Stimulated activated CD4-positive, alpha-beta T cell treated with anti-CD3 and anti-CD28 coated beads, Interleukin-2, amount 100 ng/mL, for 4 hours (primary cell): ENCODE data around the gene ESPL1.

Experiments
- DNase-seq: peaks from one replicate; pipeline ENCODE4 v3.0.0-alpha.2; 2020; ENCODE audit warnings: low read depth

The ESPL1 gene

DNA sequence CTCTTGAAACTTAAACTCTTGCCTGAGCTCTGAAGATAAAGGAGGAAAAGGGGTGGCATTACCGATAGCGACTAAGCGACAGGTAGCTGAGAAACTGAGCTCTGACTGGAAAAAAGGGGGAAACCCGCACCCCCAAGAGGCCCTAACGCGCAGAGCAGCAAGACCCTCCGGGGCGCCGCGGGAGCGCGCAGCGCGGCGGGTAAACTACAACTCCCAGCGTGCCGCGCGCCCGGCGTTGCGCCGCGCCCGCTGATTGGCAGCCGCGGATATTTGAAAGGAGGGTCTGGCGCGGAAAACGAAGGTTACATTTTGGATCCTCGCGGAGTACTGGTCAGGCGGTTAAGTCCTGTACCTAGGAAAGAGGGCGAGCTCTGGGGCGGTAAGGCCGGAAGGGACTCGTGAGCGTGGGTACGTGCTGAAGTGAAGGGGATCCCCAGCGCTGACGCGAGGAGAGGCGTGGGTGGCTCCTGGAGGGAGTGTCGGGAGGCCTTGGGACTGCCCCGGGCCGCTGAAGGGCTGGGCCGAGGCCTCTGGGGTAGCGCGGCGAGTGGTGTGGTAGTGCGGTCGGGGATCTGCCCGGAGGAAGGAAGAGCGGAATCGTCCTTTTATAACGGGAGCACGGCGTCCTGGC, at the start of gene ESPL1:
TSS of gene ESPL1 (plus strand) at position 301 of the 631 bp plus-strand sequence. CDS start 468 bp downstream, outside the sequence.
- DNase-seq: peak; percentile 74

DNA sequence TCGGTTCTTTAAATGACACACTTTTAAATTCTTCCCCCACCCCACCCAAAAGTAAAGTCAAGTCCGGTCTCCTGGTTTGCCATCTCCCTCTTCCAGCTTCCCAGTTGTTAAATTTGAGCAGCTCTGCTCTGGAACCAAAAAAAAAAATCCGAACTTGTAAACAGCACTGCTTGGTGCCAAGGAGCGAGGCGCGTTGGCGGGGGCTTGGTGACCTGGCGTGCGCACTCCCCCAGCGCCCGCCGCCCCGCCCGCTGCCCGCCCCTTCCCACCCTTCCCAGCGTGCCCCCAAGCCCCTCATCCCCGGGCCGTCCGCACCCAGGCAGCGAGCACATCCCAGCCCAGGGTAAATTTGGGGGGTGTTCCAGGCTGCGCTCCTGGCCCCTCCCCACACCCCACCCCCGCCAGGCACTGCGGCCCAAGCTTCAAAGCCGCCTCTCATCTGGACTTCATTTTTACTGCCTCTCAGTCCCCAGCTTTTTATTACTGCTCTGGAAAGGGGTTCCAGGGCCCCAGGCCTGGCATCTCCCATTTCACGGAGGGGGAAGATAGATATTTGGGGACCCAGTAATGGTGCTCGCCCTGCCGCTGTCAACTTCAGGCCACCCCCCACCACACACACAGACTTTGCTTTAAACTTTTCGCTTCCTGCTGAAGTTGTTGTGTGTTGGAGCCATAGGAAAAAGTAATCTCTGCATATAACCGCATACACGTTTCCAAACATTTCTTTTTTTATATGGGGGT, 49.4 kb upstream of the ESPL1 start:
- no peak for DNase-seq

DNA sequence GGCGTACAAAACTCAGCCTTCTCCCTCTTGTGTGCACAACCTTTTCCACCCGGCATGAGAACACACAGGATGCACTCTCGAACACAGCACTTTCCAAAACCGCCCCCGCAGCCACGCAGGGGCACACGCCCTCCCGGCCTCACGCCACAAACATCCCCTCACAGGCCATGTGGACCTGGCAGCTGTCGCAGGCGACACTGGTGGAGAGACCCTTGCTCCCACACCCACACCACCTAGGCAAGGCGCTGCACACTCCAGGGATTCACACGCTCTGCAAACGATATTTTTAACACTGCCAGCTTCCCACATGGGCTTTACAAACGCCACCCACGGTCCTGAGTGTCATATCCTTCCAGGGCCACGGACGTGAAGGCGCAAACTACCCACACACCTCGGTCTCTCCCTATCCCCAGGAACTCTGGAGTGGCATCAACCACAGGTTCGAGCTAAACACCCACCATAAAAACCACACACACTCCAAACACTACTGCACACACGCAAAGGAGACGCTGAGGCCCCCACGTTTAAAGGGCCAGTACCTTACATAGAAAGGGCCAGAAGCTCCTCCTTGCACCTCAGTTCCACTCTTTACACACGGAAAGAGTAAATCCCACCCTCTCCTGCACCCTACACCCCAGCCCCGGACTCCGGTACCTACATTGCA, 48.7 kb upstream of the ESPL1 start:
- DNase-seq: peak; percentile 58

DNA sequence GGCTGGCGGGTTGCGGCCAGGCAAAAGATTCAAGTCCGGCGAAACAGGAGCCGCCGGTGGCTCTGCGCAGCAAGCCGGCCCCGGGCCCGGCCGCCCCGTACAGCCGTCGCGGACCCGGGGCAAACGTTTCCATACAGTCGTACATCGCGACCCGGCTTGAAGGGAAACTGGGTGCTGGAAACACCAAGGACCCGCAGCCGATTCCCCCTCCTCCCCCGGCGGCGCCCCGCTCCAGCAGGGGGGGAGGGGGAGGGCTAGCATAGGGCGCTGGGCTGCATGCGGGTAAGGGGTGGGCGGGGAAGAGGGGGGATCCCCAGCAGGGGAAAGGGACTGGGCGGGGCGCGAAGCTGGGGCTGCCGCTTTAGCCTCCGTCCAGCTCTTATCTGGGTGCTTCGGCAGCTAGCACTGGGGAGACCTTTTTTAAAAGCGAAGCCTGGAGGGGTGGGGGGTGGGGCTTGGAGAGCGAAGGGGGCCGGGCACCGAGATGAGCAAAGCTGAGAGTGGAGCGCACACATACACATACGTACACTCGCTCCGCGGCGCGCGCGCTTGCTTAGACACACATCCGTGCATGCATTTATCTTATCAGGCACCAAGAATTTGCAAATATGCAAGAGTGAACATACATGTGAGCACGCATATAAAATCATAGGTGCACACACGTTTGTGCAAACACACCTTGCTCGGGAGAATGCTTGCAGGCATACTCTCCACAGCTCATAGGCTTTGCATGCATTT, 48.0 kb upstream of the ESPL1 start:
- DNase-seq: peak; percentile 55

DNA sequence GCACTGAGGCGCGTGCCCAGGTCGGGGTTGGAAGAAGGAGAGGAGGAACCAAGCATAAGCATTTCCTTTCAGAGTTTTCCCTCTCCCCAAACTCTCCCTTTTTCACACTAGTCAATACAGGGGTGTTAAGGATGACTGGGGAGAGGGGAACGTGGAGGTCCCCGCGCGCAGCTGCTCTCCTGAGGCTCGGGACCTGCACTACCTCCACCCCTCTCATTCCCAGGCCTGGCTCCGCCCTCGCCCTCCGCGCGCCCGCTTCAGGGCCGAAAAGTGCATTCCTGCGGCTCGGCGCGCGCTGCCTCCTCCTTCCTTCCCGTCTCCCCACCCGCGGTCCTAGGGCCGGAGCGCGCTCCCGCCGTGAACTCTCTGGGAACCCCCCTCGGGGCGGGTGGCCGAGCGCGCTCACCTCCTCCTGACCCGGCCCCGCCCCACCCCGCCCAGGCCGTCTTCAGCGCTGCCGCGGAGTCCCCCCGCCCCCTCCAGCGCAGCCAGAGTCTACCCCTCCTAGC, 47.4 kb upstream of the ESPL1 start:
- DNase-seq: peak; percentile 53

DNA sequence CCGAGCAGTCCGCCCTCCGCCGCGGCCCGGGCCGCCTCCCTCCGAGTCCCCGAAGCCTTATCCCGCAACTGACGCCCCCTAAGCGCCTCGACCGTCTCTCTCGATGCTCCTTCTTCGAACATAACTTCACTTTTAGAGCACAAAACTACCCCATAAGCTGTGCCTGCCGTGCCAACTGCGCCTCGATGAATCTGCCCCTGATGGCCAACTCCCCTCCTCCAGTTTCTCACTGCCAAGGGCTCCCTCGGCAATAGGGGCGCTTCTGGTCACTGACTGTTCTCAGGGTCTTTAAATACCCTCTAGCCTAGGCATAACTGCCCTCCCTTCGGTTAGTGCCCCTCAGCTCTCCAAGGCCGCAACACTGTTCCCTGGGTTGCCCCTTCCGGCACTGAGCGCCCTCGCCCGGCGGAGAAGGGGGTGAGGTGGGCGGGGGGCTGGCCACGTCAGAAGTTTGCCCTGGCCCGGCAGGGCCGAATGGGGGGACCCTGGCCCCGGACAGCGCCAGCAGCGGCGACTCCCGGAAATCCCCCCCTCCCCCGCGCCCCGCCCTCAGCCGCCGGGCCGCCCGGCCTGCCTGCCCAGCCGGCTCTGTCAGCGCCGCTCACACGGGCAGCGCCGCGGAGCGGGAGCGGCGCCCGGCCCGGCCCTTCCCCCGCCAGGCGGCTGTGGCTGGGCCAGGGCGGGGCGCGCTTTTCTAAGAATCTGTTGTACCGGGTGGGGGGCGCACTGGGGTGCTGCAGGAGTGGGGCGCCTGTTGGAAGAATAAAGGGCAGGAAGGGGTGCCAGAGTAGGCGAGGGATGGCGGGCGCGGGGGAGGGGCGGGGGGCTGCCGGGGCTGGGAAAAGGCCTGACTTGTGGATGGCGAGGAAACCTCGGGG, 46.7 kb upstream of the ESPL1 start:
- no peak for DNase-seq

DNA sequence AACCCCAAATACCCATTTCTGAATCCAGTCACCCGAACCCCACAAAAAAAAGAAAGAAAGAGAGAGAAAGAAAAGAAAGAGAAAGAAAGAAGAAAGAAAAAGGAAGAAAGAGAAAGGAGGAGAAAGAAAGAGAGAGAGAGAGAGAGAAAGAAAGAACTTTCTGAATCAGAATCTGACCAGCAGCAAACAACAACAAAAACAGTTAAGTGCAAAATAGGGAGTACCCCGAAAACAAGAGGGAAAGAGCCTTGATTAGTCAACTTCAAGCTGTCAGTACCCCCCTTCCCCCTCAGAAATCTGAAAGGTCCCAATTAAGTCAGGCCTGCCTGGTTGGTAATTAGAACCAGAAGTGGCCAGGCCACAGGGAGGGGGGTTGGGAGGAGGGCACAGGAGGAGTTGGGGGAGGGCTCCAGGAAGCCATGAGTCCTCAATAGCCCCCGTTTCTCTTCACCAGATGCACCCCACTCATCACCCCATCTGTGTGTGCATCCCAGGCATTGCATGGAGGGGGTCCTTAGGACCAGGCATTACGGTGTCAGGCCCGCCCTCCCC, 45.9 kb upstream of the ESPL1 start:
- DNase-seq: no peak

DNA sequence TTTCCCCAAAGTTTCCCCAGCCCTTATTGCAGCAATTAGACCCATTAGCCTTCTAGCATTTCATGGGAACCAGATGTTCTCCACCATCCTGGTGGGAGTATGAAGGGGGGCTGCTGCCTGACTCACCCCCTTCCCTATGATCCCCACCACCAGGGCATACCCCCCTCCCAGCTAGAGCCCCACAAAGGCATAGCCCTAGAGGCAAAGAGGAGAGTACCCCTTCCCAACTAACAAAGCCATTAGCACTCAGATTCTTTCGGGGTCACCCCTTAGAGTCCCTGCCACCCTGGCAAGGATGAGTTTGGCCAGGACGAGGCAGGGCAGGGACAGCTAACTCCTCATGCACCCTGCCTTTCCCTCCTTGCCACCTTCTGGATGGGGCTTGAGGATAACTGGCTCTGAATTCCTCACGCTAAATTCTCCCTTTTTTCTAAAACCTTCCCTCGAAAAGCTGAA, 45.3 kb upstream of the ESPL1 start:
- DNase-seq: no peak

DNA sequence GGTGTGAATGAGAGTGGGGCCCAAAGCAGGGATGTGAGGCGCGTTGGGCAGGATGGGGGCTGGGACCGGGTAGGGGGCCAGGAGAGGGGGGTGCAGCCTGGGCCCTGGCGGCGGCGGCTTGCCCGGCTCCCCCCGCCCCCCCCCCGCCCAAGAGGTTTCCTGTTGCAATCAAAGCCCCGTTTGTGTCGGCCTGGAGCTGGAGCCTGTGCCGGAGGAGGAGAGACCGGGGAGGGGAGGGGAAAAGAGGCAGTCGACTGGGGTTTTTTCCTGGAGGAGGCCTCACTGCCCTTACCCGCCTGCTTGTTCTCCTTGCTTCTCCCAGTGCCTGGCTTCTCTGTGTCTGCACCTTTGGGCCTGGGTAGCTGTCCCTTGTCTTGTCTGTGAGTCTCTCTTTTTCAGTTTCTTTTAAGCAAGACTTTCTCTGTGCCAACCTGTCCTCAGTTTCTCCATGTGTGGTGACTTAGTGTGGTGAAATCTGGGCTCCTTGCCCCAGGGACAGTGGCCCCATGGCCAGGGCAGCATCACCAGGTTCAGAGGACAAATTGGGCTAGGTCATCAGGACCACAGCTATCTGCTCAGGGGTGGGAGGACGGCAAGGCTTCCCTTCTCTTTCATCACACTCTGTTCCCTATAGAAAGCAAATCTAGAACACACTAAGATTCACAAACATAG, 44.6 kb upstream of the ESPL1 start:
- DNase-seq: no peak

DNA sequence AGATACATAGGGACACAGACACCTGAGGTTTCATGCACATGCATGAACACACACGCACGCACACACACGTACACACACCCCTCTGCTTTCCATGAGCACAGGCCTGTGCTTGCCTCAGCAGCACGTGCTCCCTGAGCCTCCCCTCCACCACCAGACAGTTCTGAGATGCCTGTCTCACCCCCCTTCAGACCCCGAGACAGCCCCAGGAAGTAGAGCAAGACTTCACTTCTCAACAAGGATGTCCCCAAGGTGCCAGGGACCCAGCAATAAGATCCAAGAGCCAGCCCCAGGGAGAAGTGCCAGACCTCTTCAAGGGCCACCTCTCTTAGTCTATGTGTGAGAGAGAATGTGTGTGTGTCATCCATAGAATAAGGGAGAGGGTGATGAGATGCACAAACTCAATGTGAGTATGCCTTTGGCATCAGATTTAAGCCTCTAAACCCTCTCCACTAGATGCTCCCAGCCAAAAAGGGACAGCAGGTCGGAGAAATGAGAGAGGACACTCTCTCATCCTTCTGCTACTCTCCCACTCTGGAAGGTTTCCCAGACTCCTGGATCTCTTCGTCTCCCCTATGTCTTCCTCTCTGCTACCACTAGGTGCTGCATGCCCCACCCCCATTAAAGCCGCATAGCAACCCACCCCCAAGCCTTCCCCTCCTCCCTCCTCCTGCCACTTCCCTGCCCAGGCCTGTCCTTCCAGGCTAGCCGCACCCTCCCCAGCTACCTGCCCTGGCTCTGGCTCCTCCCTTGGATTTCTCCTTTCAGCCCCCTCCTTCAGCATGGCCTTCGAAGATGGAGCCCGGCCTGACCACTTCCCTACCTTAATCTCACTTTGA, 43.8 kb upstream of the ESPL1 start:
- no peak for DNase-seq

DNA sequence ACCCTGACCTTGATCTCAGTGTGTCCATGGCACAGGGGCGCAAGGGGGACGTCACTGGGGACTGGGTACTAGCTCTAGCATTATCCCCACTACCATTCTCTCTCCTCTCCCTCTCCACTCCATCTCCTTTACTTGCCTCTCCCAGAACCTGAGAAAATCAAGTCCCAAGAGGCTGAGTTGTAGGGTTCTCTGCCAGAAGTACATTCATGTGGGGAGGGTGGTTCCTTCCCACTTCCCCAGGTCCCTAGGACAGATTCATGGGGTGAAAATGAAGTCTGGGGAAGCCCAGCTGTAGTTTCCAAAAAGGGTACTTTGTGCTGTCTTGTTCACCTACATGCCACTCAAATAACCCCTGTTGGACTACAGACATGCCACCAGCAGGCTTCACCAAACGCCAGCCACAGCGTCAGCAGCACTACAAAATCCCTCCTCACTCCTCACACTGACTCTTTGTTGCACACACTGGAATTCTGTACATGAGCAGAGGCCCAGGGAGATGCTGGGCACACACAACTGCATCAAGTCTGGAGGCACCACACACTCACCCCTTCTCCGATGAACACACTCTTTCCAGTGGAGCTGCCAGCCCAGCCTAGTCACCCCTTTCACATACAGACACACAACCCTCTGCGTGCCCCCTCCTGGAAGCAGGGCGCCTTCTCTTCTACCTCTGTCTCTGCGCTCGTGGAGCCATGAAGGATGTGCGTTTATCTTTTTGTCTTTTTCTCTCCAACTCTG, 43.0 kb upstream of the ESPL1 start:
- no peak for DNase-seq

DNA sequence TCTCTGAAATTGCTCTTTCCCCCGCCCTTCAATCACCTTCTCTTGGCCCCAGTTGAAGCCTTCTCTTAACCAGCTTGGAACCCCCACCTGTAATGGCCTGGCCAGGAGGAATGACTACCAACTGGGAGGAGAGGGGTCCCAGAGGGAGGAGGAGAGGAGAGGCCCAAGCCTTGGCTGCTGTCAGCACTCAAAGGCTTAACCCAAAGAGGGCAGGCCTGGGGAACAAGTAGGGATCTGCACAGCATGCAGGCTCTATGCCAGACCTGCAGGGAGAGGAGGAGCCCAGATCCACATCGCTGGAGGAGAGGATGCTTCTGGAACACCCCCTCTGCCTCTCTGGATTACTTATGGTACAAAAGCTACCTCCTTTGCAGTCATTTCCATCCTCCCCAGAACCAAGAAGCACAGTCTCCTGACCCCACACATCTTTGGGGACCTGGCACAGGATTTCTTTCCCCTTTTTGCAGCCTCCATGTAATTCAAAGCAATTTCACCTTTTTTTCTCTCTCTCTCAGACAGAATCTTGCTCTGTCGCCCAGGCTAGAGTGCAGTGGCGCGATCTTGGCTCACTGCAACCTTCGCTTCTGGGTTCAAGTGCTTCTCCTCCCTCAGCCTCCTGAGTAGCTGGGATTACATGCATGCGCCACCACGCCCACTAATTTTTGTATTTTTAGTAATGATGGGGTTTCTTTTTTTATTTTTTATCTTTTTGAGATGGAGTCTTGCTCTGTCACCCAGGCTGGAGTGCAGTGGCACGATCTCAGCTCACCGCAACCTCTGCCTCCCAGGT, 42.3 kb upstream of the ESPL1 start:
- DNase-seq: no peak

DNA sequence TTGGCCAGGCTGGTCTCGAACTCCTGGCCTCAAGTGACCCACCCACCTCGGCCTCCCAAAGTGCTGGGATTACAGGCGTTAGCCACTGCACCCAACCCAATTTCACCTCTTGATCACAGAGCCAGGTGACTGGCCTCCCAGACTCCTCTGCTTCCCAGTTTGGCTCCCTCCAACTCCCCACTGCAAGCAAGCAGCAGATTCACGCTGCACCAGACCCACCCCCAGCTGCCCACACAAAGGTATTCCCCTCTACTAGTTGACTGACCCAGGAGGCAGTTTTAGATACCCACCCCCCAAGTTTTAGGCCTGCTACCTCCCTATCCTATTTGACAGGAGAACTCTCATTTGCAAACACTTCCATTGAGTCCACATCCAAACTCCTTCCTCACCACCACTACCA, 41.3 kb upstream of the ESPL1 start:
- no peak for DNase-seq

DNA sequence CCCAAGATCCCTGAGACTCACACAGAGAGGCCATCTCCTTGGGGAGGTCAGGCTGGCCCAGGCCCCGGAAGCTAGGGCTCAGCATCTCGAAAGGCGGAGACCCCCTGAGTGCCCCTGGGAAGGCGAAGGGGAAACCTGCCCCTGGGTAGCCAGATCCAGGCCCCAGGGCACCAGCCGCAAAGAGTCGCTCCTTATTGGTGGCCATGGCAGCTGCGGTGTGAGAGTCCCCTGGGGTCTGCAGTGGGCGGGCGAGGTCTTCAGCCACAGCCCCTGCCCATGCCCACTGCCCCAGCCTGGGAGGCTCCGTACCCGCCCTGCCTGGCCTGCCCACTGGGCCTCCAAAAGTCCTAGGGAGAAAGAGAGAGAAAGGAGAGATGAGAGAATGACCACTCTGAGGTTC, 40.8 kb upstream of the ESPL1 start:
- DNase-seq: no peak

DNA sequence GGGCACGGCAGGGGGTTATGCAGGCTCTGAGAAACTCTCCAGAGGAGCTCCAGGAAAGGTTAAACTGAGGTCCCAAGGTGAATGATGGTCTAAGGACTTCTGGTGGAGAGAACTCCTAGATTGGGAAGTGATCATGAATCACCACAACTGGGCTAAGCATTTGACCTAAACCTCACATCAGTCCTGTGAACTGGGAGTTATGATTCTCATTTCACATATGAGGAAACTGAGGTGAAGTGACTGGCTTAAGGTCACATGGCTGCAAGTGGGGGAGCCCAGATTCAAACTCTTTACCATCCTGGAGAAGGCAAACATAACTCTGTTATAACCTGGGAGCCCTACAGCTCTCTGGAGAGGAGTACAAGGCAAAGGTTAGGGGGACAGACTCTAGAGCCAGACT, 40.3 kb upstream of the ESPL1 start:
- no peak for DNase-seq

DNA sequence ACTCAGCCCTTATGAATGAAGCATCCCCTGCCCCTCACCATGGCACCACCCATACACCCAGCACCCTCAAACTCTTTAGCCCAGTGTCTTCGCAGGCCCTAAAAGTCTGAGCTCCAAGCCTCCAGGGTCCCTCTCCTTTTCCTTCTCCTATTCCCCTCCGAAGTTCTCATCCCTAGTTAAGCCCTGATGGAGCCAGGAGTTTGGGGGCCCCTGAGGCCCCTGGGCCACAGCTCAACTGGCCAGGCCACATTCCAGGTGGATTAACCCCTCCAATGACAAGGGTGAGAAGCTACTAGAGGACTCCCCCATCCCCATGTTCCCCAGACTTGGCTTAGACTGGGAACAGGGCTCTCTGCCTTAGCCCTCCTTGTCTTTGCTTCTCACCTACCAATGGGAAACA, 38.6 kb upstream of the ESPL1 start:
- DNase-seq: no peak

DNA sequence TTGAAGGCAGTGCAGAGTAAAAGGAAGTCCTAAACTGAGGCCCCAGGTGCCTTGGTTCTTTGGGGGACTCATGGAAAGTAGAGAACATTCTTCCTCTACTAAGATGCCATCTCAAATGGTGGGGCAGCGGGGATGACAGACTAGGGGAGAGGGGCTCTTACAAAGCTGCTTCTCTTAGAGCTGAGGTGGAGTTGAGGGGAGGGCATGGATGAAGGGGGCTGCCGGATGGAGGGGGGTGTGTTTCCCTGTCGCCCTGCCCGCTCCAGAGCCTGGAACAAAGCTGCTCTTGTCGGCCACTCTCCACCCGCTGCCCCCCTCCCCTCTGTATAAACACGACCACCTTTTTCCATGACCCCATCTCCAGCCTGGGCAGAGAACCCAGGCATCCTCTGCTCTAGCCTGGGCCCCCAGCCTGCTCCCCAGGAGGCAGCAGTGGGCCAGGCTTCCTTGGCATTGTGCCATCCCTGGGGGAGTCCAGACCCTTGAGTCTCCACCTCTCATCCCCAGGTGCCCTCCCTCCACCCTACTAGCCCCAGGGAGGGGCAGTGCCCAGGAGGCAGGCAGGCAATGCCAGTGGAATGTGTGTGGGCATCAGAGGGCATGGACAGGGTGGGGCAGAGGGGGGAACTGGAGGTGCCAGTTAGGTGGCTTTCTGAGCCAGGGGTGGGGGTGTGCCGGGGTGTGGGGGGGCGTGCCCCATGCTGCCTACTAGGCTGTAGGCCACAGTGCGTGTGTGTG, 37.8 kb upstream of the ESPL1 start:
- DNase-seq: no peak

DNA sequence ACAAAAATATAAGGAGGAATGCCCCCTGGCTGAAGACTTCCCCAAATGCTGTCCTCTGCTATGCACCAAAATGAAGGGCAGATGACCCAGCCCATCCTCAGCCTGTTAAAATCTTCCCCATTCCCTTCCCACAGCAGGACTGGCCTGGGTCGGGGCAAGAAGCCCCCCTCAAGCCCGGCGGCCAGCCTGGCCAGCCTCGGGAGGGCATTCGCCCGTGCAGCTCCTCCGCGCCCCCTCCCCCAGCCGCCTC, 36.5 kb upstream of the ESPL1 start:
- no peak for DNase-seq
